ENCODE measurements around the gene RBM47.

Gene RBM47

GRCh38 chr4:40621592-40622512 is 7.8 kb downstream of the RBM47 start:
- no peaks in the 10 kb centered on the region for H3K9me3 ChIP-seq (ENCODE audit: insufficient read depth, low read depth, low read length)
- no peaks in the 10 kb centered on the region for H3K36me3 ChIP-seq (ENCODE audit: insufficient read depth, low read length)
- no peaks in the 10 kb centered on the region for H3F3A ChIP-seq (ENCODE audit: low read depth)
- no peak overlapping the region for H3K9ac ChIP-seq (ENCODE audit: low read depth, low read length, poor library complexity, severe bottlenecking)
- H3K4me2 ChIP-seq (ENCODE audit: low read depth, low read length, poor library complexity, severe bottlenecking), result no peak overlapping the region
- H3K4me3 ChIP-seq (ENCODE audit: low read length, poor library complexity, severe bottlenecking), result no peak overlapping the region
- H3K4me1 ChIP-seq (ENCODE audit: insufficient read depth, low read length, poor library complexity, severe bottlenecking), result no peaks in the 10 kb centered on the region
- no peaks in the 10 kb centered on the region for H3K9me2 ChIP-seq (replicated peaks; ENCODE audit: low read depth, low read length)
- no peaks in the 10 kb centered on the region for H4K20me1 ChIP-seq (ENCODE audit: insufficient read depth, low read length, poor library complexity, severe bottlenecking)
- no peak overlapping the region for H2AFZ ChIP-seq (ENCODE audit: low read length)
- H3K27me3 ChIP-seq (ENCODE audit: insufficient read depth, low read length, poor library complexity, severe bottlenecking), result no peaks in the 10 kb centered on the region
- H3K79me2 ChIP-seq (ENCODE audit: insufficient read depth, low read length), result no peaks in the 10 kb centered on the region
- no peak for TF ChIP-seq CTCF (conservative IDR thresholded peaks at IDR 0.05; ENCODE audit: low read length)
- TF ChIP-seq EZH2phosphoT487 (IDR thresholded peaks at IDR 0.05; ENCODE audit: borderline replicate concordance), result no peak

DNA sequence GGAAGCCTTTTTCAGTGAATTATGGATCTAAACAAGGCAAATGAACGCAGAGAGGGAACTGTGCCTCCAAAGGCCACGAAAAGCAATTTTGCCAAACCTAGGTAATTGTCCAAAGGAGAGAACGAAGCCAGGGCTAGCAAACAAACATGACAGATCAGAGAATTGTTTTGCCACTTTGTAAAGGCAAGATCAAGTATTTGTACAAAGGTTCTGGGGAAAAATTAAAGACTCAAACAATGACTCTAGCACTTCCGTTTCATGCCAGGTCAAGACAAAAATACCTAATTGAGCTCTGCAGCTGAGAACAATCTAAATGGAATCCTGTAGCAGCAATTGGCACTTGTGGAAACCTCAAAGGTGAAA is 8.5 kb downstream of the RBM47 start:
- no peak overlapping the region for H3K4me3 ChIP-seq (ENCODE audit: low read length, poor library complexity, severe bottlenecking)
- H3K9me2 ChIP-seq (replicated peaks; ENCODE audit: low read depth, low read length), result no peaks in the 10 kb centered on the region
- no peak overlapping the region for H2AFZ ChIP-seq (ENCODE audit: low read length)
- H3F3A ChIP-seq (ENCODE audit: low read depth), result no peaks in the 10 kb centered on the region
- no peaks in the 10 kb centered on the region for H3K27me3 ChIP-seq (ENCODE audit: insufficient read depth, low read length, poor library complexity, severe bottlenecking)
- H3K4me1 ChIP-seq (ENCODE audit: insufficient read depth, low read length, poor library complexity, severe bottlenecking), result no peaks in the 10 kb centered on the region
- no peak overlapping the region for H3K9ac ChIP-seq (ENCODE audit: low read depth, low read length, poor library complexity, severe bottlenecking)
- H3K79me2 ChIP-seq (ENCODE audit: insufficient read depth, low read length), result no peaks in the 10 kb centered on the region
- no peak overlapping the region for H3K4me2 ChIP-seq (ENCODE audit: low read depth, low read length, poor library complexity, severe bottlenecking)
- TF ChIP-seq CTCF (conservative IDR thresholded peaks at IDR 0.05; ENCODE audit: low read length) (no peak), EZH2phosphoT487 (IDR thresholded peaks at IDR 0.05; ENCODE audit: borderline replicate concordance) (no peak)
- H4K20me1 ChIP-seq (ENCODE audit: insufficient read depth, low read length, poor library complexity, severe bottlenecking), result no peaks in the 10 kb centered on the region
- H3K9me3 ChIP-seq (ENCODE audit: insufficient read depth, low read depth, low read length), result no peaks in the 10 kb centered on the region
- no peaks in the 10 kb centered on the region for H3K36me3 ChIP-seq (ENCODE audit: insufficient read depth, low read length)

GRCh38 chr4:40619600-40619999 is 10.1 kb downstream of the RBM47 start:
- no peak overlapping the region for H3K4me3 ChIP-seq (ENCODE audit: low read length, poor library complexity, severe bottlenecking)
- no peaks in the 10 kb centered on the region for H3K79me2 ChIP-seq (ENCODE audit: insufficient read depth, low read length)
- TF ChIP-seq CTCF (conservative IDR thresholded peaks at IDR 0.05; ENCODE audit: low read length), result no peak
- TF ChIP-seq EZH2phosphoT487 (IDR thresholded peaks at IDR 0.05; ENCODE audit: borderline replicate concordance), result no peak
- H3K36me3 ChIP-seq (ENCODE audit: insufficient read depth, low read length), result no peaks in the 10 kb centered on the region
- no peaks in the 10 kb centered on the region for H3F3A ChIP-seq (ENCODE audit: low read depth)
- H4K20me1 ChIP-seq (ENCODE audit: insufficient read depth, low read length, poor library complexity, severe bottlenecking), result no peaks in the 10 kb centered on the region
- H3K9ac ChIP-seq (ENCODE audit: low read depth, low read length, poor library complexity, severe bottlenecking), result no peak overlapping the region
- H3K4me1 ChIP-seq (ENCODE audit: insufficient read depth, low read length, poor library complexity, severe bottlenecking), result no peaks in the 10 kb centered on the region
- H3K9me2 ChIP-seq (replicated peaks; ENCODE audit: low read depth, low read length), result no peaks in the 10 kb centered on the region
- H2AFZ ChIP-seq (ENCODE audit: low read length), result no peak overlapping the region
- H3K27me3 ChIP-seq (ENCODE audit: insufficient read depth, low read length, poor library complexity, severe bottlenecking), result no peaks in the 10 kb centered on the region
- no peaks in the 10 kb centered on the region for H3K9me3 ChIP-seq (ENCODE audit: insufficient read depth, low read depth, low read length)
- H3K4me2 ChIP-seq (ENCODE audit: low read depth, low read length, poor library complexity, severe bottlenecking), result no peak overlapping the region

All from Loucy (cell line).